HG03039 (cell line): ENCODE measurements around the gene LYRM4.

ENCODE experiments used
- ATAC-seq: cut with Tn5 transposase; IDR thresholded peaks from one replicate; pipeline ENCODE4 v1.9.1; 2021; ENCODE audit warnings: mild to moderate bottlenecking, moderate library complexity; ENCODE audit not compliant: unreplicated experiment

The LYRM4 gene

GRCh38 chr6:5260661-5261544 lies at the start of gene LYRM4, which contains the start of gene FARS2:
Gene LYRM4, minus strand, starts transcription at chr6:5260950. Its CDS starts 217 bp downstream, at chr6:5260733.
Gene FARS2, plus strand, starts transcription at chr6:5261513.
- ATAC-seq = peak; percentile 62

- no peak for ATAC-seq
Measured at GRCh38 chr6:5308066-5308465, 47.3 kb upstream of the LYRM4 start.

GRCh38 chr6:5307058-5307457 lies 46.3 kb upstream of the LYRM4 start:
- ATAC-seq = no peak

GRCh38 chr6:5305968-5306626 lies 45.3 kb upstream of the LYRM4 start:
- ATAC-seq = no peak

- no peak for ATAC-seq
Measured at GRCh38 chr6:5303682-5304081, 42.9 kb upstream of the LYRM4 start.

- peak; percentile 57 for ATAC-seq
Measured at GRCh38 chr6:5302995-5303622, 42.4 kb upstream of the LYRM4 start.

GRCh38 chr6:5302220-5302946 lies 41.6 kb upstream of the LYRM4 start:
- peak; percentile 84 for ATAC-seq

- ATAC-seq = no peak
Measured at GRCh38 chr6:5300206-5300764, 39.5 kb upstream of the LYRM4 start.

GRCh38 chr6:5295623-5296022 lies 34.9 kb upstream of the LYRM4 start:
- no peak for ATAC-seq

- ATAC-seq = no peak
Measured at GRCh38 chr6:5294392-5295211, 33.9 kb upstream of the LYRM4 start.

GRCh38 chr6:5293692-5294091 lies 32.9 kb upstream of the LYRM4 start:
- no peak for ATAC-seq

GRCh38 chr6:5292154-5292553 lies 31.4 kb upstream of the LYRM4 start:
- ATAC-seq = no peak

GRCh38 chr6:5290500-5290899 lies 29.8 kb upstream of the LYRM4 start:
- ATAC-seq = no peak

GRCh38 chr6:5290097-5290496 lies 29.3 kb upstream of the LYRM4 start:
- no peak for ATAC-seq

GRCh38 chr6:5287966-5288297 lies 27.2 kb upstream of the LYRM4 start:
- ATAC-seq = no peak

GRCh38 chr6:5287205-5287965 lies 26.6 kb upstream of the LYRM4 start:
- ATAC-seq = no peak

GRCh38 chr6:5286780-5287179 lies 26.0 kb upstream of the LYRM4 start:
- no peak for ATAC-seq

- no peak for ATAC-seq
Measured at GRCh38 chr6:5285526-5285925, 24.8 kb upstream of the LYRM4 start.

- no peak for ATAC-seq
Measured at GRCh38 chr6:5285081-5285480, 24.3 kb upstream of the LYRM4 start.
